Caki2 (cell line): ENCODE measurements around the gene HMG20A. TPM values are rescaled to one million over a fixed set of nuclear protein-coding genes. Genes with fewer than 3 reads are reported as not detected.

Experiments used
- DNase-seq: peaks from one replicate; pipeline ENCODE4 v3.0.0-alpha.2; 2015; ENCODE audit warnings: low read depth
- in situ Hi-C: cut with HindIII; loops from 2 replicates; pipeline ENCODE4 v1.10.0; 2016; ENCODE audit warnings: low sequenced_read_pairs, low pct_unique_long_range_greater_than_20kb, mixed read lengths
- total RNA-seq: library from RNA; depleted of rRNA; stranded (reverse); fragments of >200 nt; shearing (Covaris generic); gene quantifications from 2 replicates; pipeline ENCODE4 v1.2.3, GENCODE V29; 2014; ENCODE audit warnings: low replicate concordance

Gene HMG20A
- total RNA-seq, 1 experiment from 2014 or later: 9.1 TPM

- no peak for DNase-seq
- in situ Hi-C loops: no loop called here
Observed at GRCh38 chr15:77459031-77459430, 38.3 kb downstream of the HMG20A start.

GRCh38 chr15:77461486-77461885 lies 40.8 kb downstream of the HMG20A start:
- in situ Hi-C loops: no loop called here
- no peak for DNase-seq

- in situ Hi-C loops: no loop called here
Observed at GRCh38 chr15:77464129-77464865, 43.6 kb downstream of the HMG20A start.

GRCh38 chr15:77466521-77466920 lies 45.8 kb downstream of the HMG20A start:
- DNase-seq: no peak
- in situ Hi-C loops: no loop called here

More at GRCh38 chr15:77464129-77464865, 43.6 kb downstream of the HMG20A start:
- DNase-seq: peak; percentile 30

- in situ Hi-C loops: no loop called here
- no peak for DNase-seq
Observed at GRCh38 chr15:77468896-77469295, 48.2 kb downstream of the HMG20A start.

- in situ Hi-C loops: no loop called here
- DNase-seq: no peak
Observed at GRCh38 chr15:77470235-77470634, 49.5 kb downstream of the HMG20A start.

- no peak for DNase-seq
- in situ Hi-C loops: no loop called here
Observed at GRCh38 chr15:77473328-77473727, 52.6 kb downstream of the HMG20A start.

GRCh38 chr15:77474310-77474988 lies 53.8 kb downstream of the HMG20A start:
- in situ Hi-C loops: no loop called here
- no peak for DNase-seq

- no peak for DNase-seq
- in situ Hi-C loops: no loop called here
Observed at GRCh38 chr15:77475001-77475400, 54.3 kb downstream of the HMG20A start.

GRCh38 chr15:77475898-77476297 lies 55.2 kb downstream of the HMG20A start:
- DNase-seq: no peak
- in situ Hi-C loops: no loop called here

GRCh38 chr15:77476995-77477394 lies 56.3 kb downstream of the HMG20A start:
- in situ Hi-C loops: no loop called here
- DNase-seq: no peak

- in situ Hi-C loops: no loop called here
- no peak for DNase-seq
Observed at GRCh38 chr15:77478051-77478450, 57.4 kb downstream of the HMG20A start.

- DNase-seq: no peak
- in situ Hi-C loops: no loop called here
Observed at GRCh38 chr15:77479015-77479414, 58.3 kb downstream of the HMG20A start.

- in situ Hi-C loops: no loop called here
Observed at GRCh38 chr15:77480859-77481633, 60.4 kb downstream of the HMG20A start.

GRCh38 chr15:77481670-77482069 lies 61.0 kb downstream of the HMG20A start:
- no peak for DNase-seq

More at GRCh38 chr15:77480859-77481633, 60.4 kb downstream of the HMG20A start:
- no peak for DNase-seq

GRCh38 chr15:77482570-77482969 lies 61.9 kb downstream of the HMG20A start:
- in situ Hi-C loops: no loop called here
- no peak for DNase-seq

More at GRCh38 chr15:77481670-77482069, 61.0 kb downstream of the HMG20A start:
- in situ Hi-C loops: no loop called here

GRCh38 chr15:77483425-77484140 lies 62.9 kb downstream of the HMG20A start:
- in situ Hi-C loops: no loop called here
- no peak for DNase-seq

- in situ Hi-C loops: no loop called here
- DNase-seq: no peak
Observed at GRCh38 chr15:77484994-77485393, 64.3 kb downstream of the HMG20A start.
